HepG2 (cell line): ENCODE measurements around the gene SCRT2. TPM values are rescaled to one million over a fixed set of nuclear protein-coding genes. Genes with fewer than 3 reads are reported as not detected.

Source experiments
- ATAC-seq: fragments of 200-7000 bp; cut with Tn5 transposase; 3 replicates; pipeline ENCODE4 v1.9.1; 2020; ENCODE audit warnings: mild to moderate bottlenecking, moderate library complexity
- BruUV-seq: library from RNA; stranded (reverse); fragments of 400-500 nt; replicated peaks from 2 replicates; lab custom pipeline; 2021; lab: Mats Ljungman, UMichigan
- CTCF ChIA-PET: fragments of 300-600 bp; formaldehyde crosslinking; extraction: SDS; loops from one replicate; lab custom pipeline; 2021; ENCODE audit warnings: low total read pairs, inconsistent platforms, low intra/inter-chr PET ratio; lab: Yijun Ruan, JAX
- POLR2A ChIA-PET: fragments of 350-600 bp; sonication (Branson Sonifier 250); formaldehyde crosslinking; loops from one replicate; lab custom pipeline; 2020; ENCODE audit warnings: antibody characterized with exemption, inconsistent platforms; lab: Yijun Ruan, JAX
- DNase-seq: peaks from one replicate; pipeline ENCODE4 v3.0.0-alpha.2; 2015; ENCODE audit warnings: low spot score
- FAIRE-seq: peaks from 3 replicates; lab custom pipeline; 2011; peaks lifted over from hg19 to GRCh38; lab: Jason Lieb, UNC
- H2AFZ ChIP-seq: one replicate; pipeline ENCODE4 v1.6.1; 2011; ENCODE audit warnings: low read length, inconsistent platforms
- H3K27ac ChIP-seq: fragments of 300-600 bp; 3 replicates; pipeline ENCODE4 v1.8.0; 2011; ENCODE audit warnings: mixed run types, mild to moderate bottlenecking, mixed read lengths, low read length, inconsistent platforms; ENCODE audit not compliant: insufficient read depth; ENCODE audit errors: extremely low read length
- H3K27me3 ChIP-seq, 2 experiments: fragments of 200-600 bp in 1 of 2; 2 replicates in 1 of 2; 3 replicates in 1 of 2; pipeline versions ENCODE4 v1.6.0 to v1.8.0; 2011; ENCODE audit warnings: low read length in 2 of 2, mild to moderate bottlenecking in 2 of 2, moderate library complexity in 2 of 2, inconsistent platforms in 1 of 2; ENCODE audit not compliant: insufficient read depth in 2 of 2, control insufficient read depth in 1 of 2
- H3K36me3 ChIP-seq, 2 experiments: fragments of 200-600 bp in 1 of 2; replicated peaks in 1 of 2; 2 replicates in 1 of 2; 3 replicates in 1 of 2; pipeline versions ENCODE4 v1.5.1 to v1.8.0; 2011; ENCODE audit warnings: low read length in 2 of 2, inconsistent platforms in 1 of 2; ENCODE audit not compliant: insufficient read depth in 2 of 2, control insufficient read depth in 1 of 2
- H3K4me1 ChIP-seq: 2 replicates; pipeline ENCODE4 v1.5.1; 2012; ENCODE audit warnings: low read length, inconsistent platforms; ENCODE audit not compliant: insufficient read depth
- H3K4me2 ChIP-seq: 2 replicates; pipeline ENCODE4 v1.6.0; 2011; ENCODE audit warnings: low read depth, low read length, inconsistent platforms
- H3K4me3 ChIP-seq, 3 experiments: fragments of 200-600 bp in 1 of 3; sonication (generic), shearing (Covaris generic) in 1 of 3; replicated peaks in 1 of 3; 2 replicates each; pipeline ENCODE4 v1.5.1; 2011 to 2016; ENCODE audit warnings: low read length in 3 of 3, inconsistent platforms in 2 of 3, low read depth in 2 of 3, mild to moderate bottlenecking in 2 of 3, control low read depth in 1 of 3, mixed read lengths in 1 of 3; ENCODE audit not compliant: insufficient read depth in 1 of 3
- H3K79me2 ChIP-seq: one replicate; pipeline ENCODE4 v1.6.1; 2011; ENCODE audit warnings: low read length, inconsistent platforms; ENCODE audit not compliant: insufficient read depth
- H3K9ac ChIP-seq: 2 replicates; pipeline ENCODE4 v1.6.0; 2011; ENCODE audit warnings: mild to moderate bottlenecking, low read depth, low read length, inconsistent platforms; ENCODE audit not compliant: insufficient read depth
- H3K9me3 ChIP-seq: 2 replicates; pipeline ENCODE4 v1.5.1; 2012; ENCODE audit warnings: mild to moderate bottlenecking, low read length
- H4K20me1 ChIP-seq: 2 replicates; pipeline ENCODE4 v1.6.0; 2011; ENCODE audit warnings: inconsistent platforms, mild to moderate bottlenecking, low read length, moderate library complexity; ENCODE audit not compliant: insufficient read depth
- ARHGAP35 ChIP-seq: sonication (generic); formaldehyde crosslinking; IDR thresholded peaks from 2 replicates; pipeline ENCODE4 v1.9.0; 2022; ENCODE audit warnings: mild to moderate bottlenecking, inconsistent platforms, moderate library complexity, missing genetic modification reagents, borderline replicate concordance
- BCL3 ChIP-seq: sonication (generic); formaldehyde crosslinking; IDR thresholded peaks from 2 replicates; pipeline ENCODE4 v1.5.1; 2020; ENCODE audit warnings: mild to moderate bottlenecking, missing genetic modification reagents, moderate library complexity
- CENPT ChIP-seq: sonication (generic); formaldehyde crosslinking; IDR thresholded peaks from 2 replicates; pipeline ENCODE4 v1.8.0; 2022; ENCODE audit warnings: low read depth, mild to moderate bottlenecking, moderate library complexity, missing genetic modification reagents
- KAT8 ChIP-seq: IDR thresholded peaks from 2 replicates; pipeline ENCODE4 v1.6.1; 2016; ENCODE audit warnings: missing genetic modification reagents, missing compliant biosample characterization
- KLF6 ChIP-seq: IDR thresholded peaks from 2 replicates; pipeline ENCODE4 v1.8.0; 2016; ENCODE audit warnings: missing biosample characterization, missing genetic modification reagents
- MYC ChIP-seq: sonication (generic); formaldehyde crosslinking; IDR thresholded peaks from 2 replicates; pipeline ENCODE4 v1.9.0; 2021; ENCODE audit warnings: missing genetic modification reagents, borderline replicate concordance
- RBFOX2 ChIP-seq: fragments of 200-400 bp; formaldehyde crosslinking; IDR thresholded peaks from 2 replicates; pipeline ENCODE4 v1.6.1; 2017; ENCODE audit warnings: low read depth, mild to moderate bottlenecking, low read length
- SETDB1 ChIP-seq: sonication (generic); formaldehyde crosslinking; IDR thresholded peaks from 2 replicates; pipeline ENCODE4 v1.5.1; 2020; ENCODE audit warnings: missing genetic modification reagents, mild to moderate bottlenecking, borderline replicate concordance
- SNAPC2 ChIP-seq: sonication (generic); formaldehyde crosslinking; IDR thresholded peaks from 2 replicates; pipeline ENCODE4 v1.8.1; 2022; ENCODE audit warnings: mild to moderate bottlenecking, missing genetic modification reagents
- UBTF ChIP-seq: sonication (generic); formaldehyde crosslinking; IDR thresholded peaks from 2 replicates; pipeline ENCODE4 v1.4.0; 2020; ENCODE audit warnings: mild to moderate bottlenecking, missing genetic modification reagents
- ZFP41 ChIP-seq: sonication (generic); formaldehyde crosslinking; IDR thresholded peaks from 2 replicates; pipeline ENCODE4 v1.4.0; 2020; ENCODE audit warnings: mild to moderate bottlenecking, missing genetic modification reagents, borderline replicate concordance
- ZNF101 ChIP-seq: sonication (generic); formaldehyde crosslinking; IDR thresholded peaks from 2 replicates; pipeline ENCODE4 v1.4.0; 2020; ENCODE audit warnings: mild to moderate bottlenecking, low read depth, missing genetic modification reagents, borderline replicate concordance
- ZNF343 ChIP-seq: sonication (generic); formaldehyde crosslinking; IDR thresholded peaks from 2 replicates; pipeline ENCODE4 v1.4.0; 2020; ENCODE audit warnings: mild to moderate bottlenecking, missing genetic modification reagents
- ZNF484 ChIP-seq: sonication (generic); formaldehyde crosslinking; IDR thresholded peaks from 2 replicates; pipeline ENCODE4 v1.5.1; 2020; ENCODE audit warnings: mild to moderate bottlenecking, low read depth, missing genetic modification reagents, borderline replicate concordance
- ZNF75D ChIP-seq: sonication (generic); formaldehyde crosslinking; IDR thresholded peaks from 2 replicates; pipeline ENCODE4 v1.8.1; 2023; ENCODE audit warnings: missing genetic modification reagents, mild to moderate bottlenecking, borderline replicate concordance
- WGBS: methylation state at CpG from one replicate; pipeline ENCODE4 v1.1.6; 2017; ENCODE audit warnings: low lambda C conversion rate; 5-methylcytosine and 5-hydroxymethylcytosine counted together
- in situ Hi-C: cut with HindIII; loops from 2 replicates; pipeline ENCODE4 v1.10.0; 2017; ENCODE audit warnings: low pct_unique_long_range_greater_than_20kb; ENCODE audit not compliant: extremely low pct_ligation_motif_present
- intact Hi-C: fragments of 100-400 bp; cut with micrococcal nuclease; formaldehyde crosslinking; loops from one replicate; pipeline ENCODE4 v1.10.0; 2022; ENCODE audit not compliant: unreplicated experiment
- polyA plus RNA-seq, 8 experiments: library from polyadenylated mRNA; depleted of rRNA in 3 of 8; stranded (reverse) in 7 of 8; unstranded in 1 of 8; fragments of >200 nt; fragmentation: Illumina TruSeq in 4 of 8; extraction: Trizol in 4 of 8; gene quantifications; 2 replicates each; pipeline versions ENCODE4 v1.2.1 to v1.2.3, GENCODE V29; 2011 to 2016; ENCODE audit warnings: low read depth in 4 of 8, missing spikeins in 1 of 8, mixed read lengths in 1 of 8; ENCODE audit not compliant: insufficient read depth in 1 of 8
- total RNA-seq, 5 experiments: library from RNA; depleted of rRNA; stranded (reverse); fragments of >200 nt; fragmentation: Illumina TruSeq; extraction: Trizol; gene quantifications; 2 replicates each; pipeline ENCODE4 v1.2.3, GENCODE V29; 2016; ENCODE audit warnings: low read depth in 1 of 5

SCRT2 gene
- total and polyA plus RNA-seq, 2 of the 13 experiments (the other 11 are each of a cell fraction or from before 2014, with no cell fraction given) = not detected

- no peak for TF ChIP-seq BCL3
- no peak for TF ChIP-seq UBTF (CRISPR knock-in tag)
- no peak for TF ChIP-seq ZNF75D (CRISPR knock-in tag)
Observed at GRCh38 chr20:625360-625932, 50.2 kb downstream of the SCRT2 start (continued).

- intact Hi-C loops = no loop called here
- no TSS peak for BruUV-seq
- DNase-seq (no peak), FAIRE-seq (peak; percentile 40)
- H3K36me3 ChIP-seq = no peaks in the 10 kb centered on the region
- CTCF ChIA-PET = no interaction called here
- no peak overlapping the region for H2AFZ ChIP-seq
- H3K4me1 ChIP-seq = peaks cover 5% of the 10 kb centered on the region
- H3K27me3 ChIP-seq = peaks cover 0 to 50% of the 10 kb centered on the region in 2 experiments; a peak in 4 of 5 replicates
- no peak overlapping the region for H3K4me3 ChIP-seq
- H3K27ac ChIP-seq = no peak overlapping the region
- H3K4me2 ChIP-seq = no peak overlapping the region
- POLR2A ChIA-PET = interaction anchor here (0.9 kb wide), 1 partner anchor 19 kb away, joined by 3 read pairs; no protein-coding TSS in a partner anchor
- H3K9me3 ChIP-seq = no peaks in the 10 kb centered on the region
- no peaks in the 10 kb centered on the region for H4K20me1 ChIP-seq
- H3K9ac ChIP-seq = no peak overlapping the region
- WGBS = 6% methylated on average over 4 of the region's 4 CpGs
- no peak for TF ChIP-seq ZFP41 (CRISPR knock-in tag)
- TF ChIP-seq KLF6 (CRISPR knock-in tag) = no peak
- no peak for TF ChIP-seq RBFOX2
- no peak for TF ChIP-seq MYC (CRISPR knock-in tag)
- no peak for TF ChIP-seq KAT8
- no peak for TF ChIP-seq ZNF484 (CRISPR knock-in tag)
- TF ChIP-seq SNAPC2 = no peak
- no peak for TF ChIP-seq ZNF101
- TF ChIP-seq SETDB1 (CRISPR knock-in tag) = no peak
- no peak for TF ChIP-seq ZNF343 (CRISPR knock-in tag)
- no peak for TF ChIP-seq ARHGAP35 (CRISPR knock-in tag)
- TF ChIP-seq CENPT (CRISPR knock-in tag) = no peak
- TF ChIP-seq, all 625 proteins: peak for 0
- in situ Hi-C loops = no loop called here
- no peak for ATAC-seq
- H3K79me2 ChIP-seq = no peaks in the 10 kb centered on the region
Observed at GRCh38 chr20:623704-624103, 51.9 kb downstream of the SCRT2 start.
